GM12878 (cell line): ENCODE results near the gene AVL9. TPM values are rescaled to one million over a fixed set of nuclear protein-coding genes. Genes with fewer than 3 reads are reported as not detected.

ENCODE experiments used
- CHD1 ChIP-seq: IDR thresholded peaks from 2 replicates; pipeline ENCODE4 v1.6.1; 2012; ENCODE audit warnings: low read depth, low read length, improper control_type of control experiment
- CHD4 ChIP-seq: fragments of 200-600 bp; sonication (generic); IDR thresholded peaks from 2 replicates; pipeline ENCODE4 v1.6.1; 2016; ENCODE audit warnings: mild to moderate bottlenecking
- CREM ChIP-seq: IDR thresholded peaks from 2 replicates; pipeline ENCODE4 v1.6.1; 2014; ENCODE audit warnings: antibody characterized with exemption, low read depth
- GATAD2B ChIP-seq: fragments of 450-650 bp; conservative IDR thresholded peaks from 2 replicates; pipeline ENCODE4 v1.6.1; 2017; ENCODE audit warnings: low read depth, mild to moderate bottlenecking, moderate library complexity
- HCFC1 ChIP-seq: fragments of 150-350 bp; IDR thresholded peaks from 2 replicates; pipeline ENCODE4 v1.6.1; 2014; ENCODE audit warnings: low read length
- HDAC6 ChIP-seq: fragments of 200-600 bp; sonication (generic); IDR thresholded peaks from one replicate; pipeline ENCODE4 v1.8.0; 2017; ENCODE audit warnings: antibody characterized with exemption; ENCODE audit not compliant: unreplicated experiment
- IRF5 ChIP-seq: fragments of 450-650 bp; IDR thresholded peaks from 2 replicates; pipeline ENCODE4 v1.6.1; 2017; ENCODE audit warnings: borderline replicate concordance
- LARP7 ChIP-seq: fragments of 450-650 bp; IDR thresholded peaks from 2 replicates; pipeline ENCODE4 v1.6.1; 2017; ENCODE audit warnings: mild to moderate bottlenecking
- MYC ChIP-seq: IDR thresholded peaks from 2 replicates; pipeline ENCODE4 v1.6.1; 2011; ENCODE audit warnings: mild to moderate bottlenecking, low read length, moderate library complexity, inconsistent platforms; ENCODE audit not compliant: insufficient read depth, insufficient replicate concordance, insufficient read length, severe bottlenecking
- NBN ChIP-seq: fragments of 450-650 bp; IDR thresholded peaks from 2 replicates; pipeline ENCODE4 v1.6.1; 2016
- NR2C1 ChIP-seq: fragments of 450-650 bp; IDR thresholded peaks from 2 replicates; pipeline ENCODE4 v1.6.1; 2017; ENCODE audit warnings: antibody characterized with exemption, mild to moderate bottlenecking, moderate library complexity
- NR2F1 ChIP-seq: fragments of 450-650 bp; conservative IDR thresholded peaks from 2 replicates; pipeline ENCODE4 v1.6.1; 2017; ENCODE audit warnings: mild to moderate bottlenecking
- POLR2AphosphoS2 ChIP-seq: IDR thresholded peaks from 2 replicates; pipeline ENCODE4 v1.6.1; 2011; ENCODE audit warnings: low read depth, mild to moderate bottlenecking, low read length, improper control_type of control experiment, moderate library complexity
- POLR2AphosphoS5 ChIP-seq: IDR thresholded peaks from 2 replicates; pipeline ENCODE4 v1.6.1; 2011; ENCODE audit warnings: mild to moderate bottlenecking, low read length, inconsistent platforms
- RBBP5 ChIP-seq: fragments of 200-600 bp; sonication (generic); conservative IDR thresholded peaks from 2 replicates; pipeline ENCODE4 v1.6.1; 2016
- SIX5 ChIP-seq: IDR thresholded peaks from 2 replicates; pipeline ENCODE4 v1.6.1; 2011; ENCODE audit warnings: mild to moderate bottlenecking, low read depth, low read length, moderate library complexity; ENCODE audit not compliant: severe bottlenecking
- SMC3 ChIP-seq: IDR thresholded peaks from 2 replicates; pipeline ENCODE4 v1.6.1; 2011; ENCODE audit warnings: low read length, improper control_type of control experiment, borderline replicate concordance
- STAT3 ChIP-seq: IDR thresholded peaks from 2 replicates; pipeline ENCODE4 v1.6.1; 2011; ENCODE audit warnings: low read depth, low read length, improper control_type of control experiment
- SUZ12 ChIP-seq: fragments of 200-600 bp; sonication (generic); IDR thresholded peaks from one replicate; pipeline ENCODE4 v1.6.1; 2018; ENCODE audit warnings: antibody characterized with exemption, mild to moderate bottlenecking; ENCODE audit not compliant: unreplicated experiment
- TBL1XR1 ChIP-seq: IDR thresholded peaks from 2 replicates; pipeline ENCODE4 v1.6.1; 2012; ENCODE audit warnings: low read depth, low read length, improper control_type of control experiment
- USF2 ChIP-seq: IDR thresholded peaks from 2 replicates; pipeline ENCODE4 v1.6.1; 2011; ENCODE audit warnings: low read depth, low read length, improper control_type of control experiment, borderline replicate concordance
- YY1 ChIP-seq: IDR thresholded peaks from 2 replicates; pipeline ENCODE4 v1.6.1; 2011; ENCODE audit warnings: low read depth, mild to moderate bottlenecking, low read length
- polyA plus RNA-seq, 11 experiments: library from polyadenylated mRNA; depleted of rRNA in 4 of 11; unstranded in 6 of 11; stranded (reverse) in 5 of 11; fragments of >200 nt; fragmentation: Nextera tagmentation in 4 of 11; fragmentation: Illumina TruSeq in 1 of 11; extraction: Ambion mirVana in 4 of 11; extraction: Trizol in 1 of 11; gene quantifications; 1 replicate in 1 of 11; 2 replicates in 10 of 11; pipeline versions ENCODE4 v1.2.1 to v1.2.3, GENCODE V29; 2011 to 2016; ENCODE audit warnings: inconsistent platforms in 2 of 11, missing spikeins in 2 of 11, low read depth in 1 of 11
- total RNA-seq, 4 experiments: library from RNA; depleted of rRNA in 3 of 4; stranded (reverse); fragments of >200 nt in 3 of 4; fragmentation: Illumina TruSeq in 1 of 4; extraction: Trizol in 1 of 4; gene quantifications; 2 replicates each; pipeline versions ENCODE4 v1.2.1 to v1.2.3, GENCODE V29; 2013 to 2021
- TF ChIP-seq, protein P1 (sequence below): fragments of 450-650 bp; IDR thresholded peaks from 2 replicates; pipeline ENCODE4 v1.6.1; 2017; ENCODE audit warnings: low read depth, mild to moderate bottlenecking, moderate library complexity
- TF ChIP-seq, protein P2 (sequence below): fragments of 450-650 bp; IDR thresholded peaks from 2 replicates; pipeline ENCODE4 v1.6.1; 2014; ENCODE audit warnings: mild to moderate bottlenecking
- TF ChIP-seq, protein P3 (sequence below): IDR thresholded peaks from 2 replicates; pipeline ENCODE4 v1.6.1; 2011; ENCODE audit warnings: low read depth, mild to moderate bottlenecking, low read length, moderate library complexity, borderline replicate concordance; ENCODE audit errors: extremely low read depth
- TF ChIP-seq, protein P4 (sequence below): fragments of 450-650 bp; IDR thresholded peaks from 2 replicates; pipeline ENCODE4 v1.6.1; 2018; ENCODE audit warnings: mild to moderate bottlenecking, low read depth, moderate library complexity; ENCODE audit not compliant: partially characterized antibody

AVL9 gene
- total and polyA plus RNA-seq, 10 of the 15 experiments (the other 5 are each of a cell fraction or from before 2014, with no cell fraction given), result 4.5 to 41.6 (median 20.1) TPM

DNA sequence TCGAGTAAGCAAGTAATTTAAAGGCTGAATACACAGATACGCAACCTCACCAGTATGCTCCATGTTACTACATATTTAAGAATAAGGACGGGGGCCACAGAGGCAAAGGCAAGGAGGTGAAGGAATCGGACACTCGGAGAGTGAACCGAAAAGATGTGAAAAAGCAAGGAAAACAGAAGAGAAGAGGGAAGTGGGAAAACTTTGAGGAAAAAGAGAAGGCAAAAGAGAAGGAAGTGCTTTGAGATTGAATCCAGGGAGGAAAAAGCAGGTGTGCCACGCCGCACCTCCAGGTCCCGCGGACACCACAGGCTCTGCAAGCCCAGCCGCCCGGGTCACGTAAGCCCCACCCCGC is 367 bp upstream of the AVL9 start (continued):
- peak; percentile 70; the same call in 1 of the 2 replicates for TF ChIP-seq POLR2AphosphoS5
- TF ChIP-seq RBBP5, result no peak
- TF ChIP-seq SIX5, result no peak
- TF ChIP-seq SMC3, result no peak
- TF ChIP-seq, protein P1, sequence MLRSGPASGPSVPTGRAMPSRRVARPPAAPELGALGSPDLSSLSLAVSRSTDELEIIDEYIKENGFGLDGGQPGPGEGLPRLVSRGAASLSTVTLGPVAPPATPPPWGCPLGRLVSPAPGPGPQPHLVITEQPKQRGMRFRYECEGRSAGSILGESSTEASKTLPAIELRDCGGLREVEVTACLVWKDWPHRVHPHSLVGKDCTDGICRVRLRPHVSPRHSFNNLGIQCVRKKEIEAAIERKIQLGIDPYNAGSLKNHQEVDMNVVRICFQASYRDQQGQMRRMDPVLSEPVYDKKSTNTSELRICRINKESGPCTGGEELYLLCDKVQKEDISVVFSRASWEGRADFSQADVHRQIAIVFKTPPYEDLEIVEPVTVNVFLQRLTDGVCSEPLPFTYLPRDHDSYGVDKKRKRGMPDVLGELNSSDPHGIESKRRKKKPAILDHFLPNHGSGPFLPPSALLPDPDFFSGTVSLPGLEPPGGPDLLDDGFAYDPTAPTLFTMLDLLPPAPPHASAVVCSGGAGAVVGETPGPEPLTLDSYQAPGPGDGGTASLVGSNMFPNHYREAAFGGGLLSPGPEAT, result peak; percentile 40; the same call in 1 of the 2 replicates
- no peak for TF ChIP-seq USF2
- no peak for TF ChIP-seq NR2F1
- TF ChIP-seq, protein P2, sequence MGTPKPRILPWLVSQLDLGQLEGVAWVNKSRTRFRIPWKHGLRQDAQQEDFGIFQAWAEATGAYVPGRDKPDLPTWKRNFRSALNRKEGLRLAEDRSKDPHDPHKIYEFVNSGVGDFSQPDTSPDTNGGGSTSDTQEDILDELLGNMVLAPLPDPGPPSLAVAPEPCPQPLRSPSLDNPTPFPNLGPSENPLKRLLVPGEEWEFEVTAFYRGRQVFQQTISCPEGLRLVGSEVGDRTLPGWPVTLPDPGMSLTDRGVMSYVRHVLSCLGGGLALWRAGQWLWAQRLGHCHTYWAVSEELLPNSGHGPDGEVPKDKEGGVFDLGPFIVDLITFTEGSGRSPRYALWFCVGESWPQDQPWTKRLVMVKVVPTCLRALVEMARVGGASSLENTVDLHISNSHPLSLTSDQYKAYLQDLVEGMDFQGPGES, result no peak
- TF ChIP-seq POLR2AphosphoS2, result peak; percentile 45; the same call in 1 of the 2 replicates
- no peak for TF ChIP-seq YY1
- TF ChIP-seq LARP7, result no peak
- no peak for TF ChIP-seq HCFC1
- TF ChIP-seq, protein P3, sequence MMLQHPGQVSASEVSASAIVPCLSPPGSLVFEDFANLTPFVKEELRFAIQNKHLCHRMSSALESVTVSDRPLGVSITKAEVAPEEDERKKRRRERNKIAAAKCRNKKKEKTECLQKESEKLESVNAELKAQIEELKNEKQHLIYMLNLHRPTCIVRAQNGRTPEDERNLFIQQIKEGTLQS, result no peak
- TF ChIP-seq, protein P4, sequence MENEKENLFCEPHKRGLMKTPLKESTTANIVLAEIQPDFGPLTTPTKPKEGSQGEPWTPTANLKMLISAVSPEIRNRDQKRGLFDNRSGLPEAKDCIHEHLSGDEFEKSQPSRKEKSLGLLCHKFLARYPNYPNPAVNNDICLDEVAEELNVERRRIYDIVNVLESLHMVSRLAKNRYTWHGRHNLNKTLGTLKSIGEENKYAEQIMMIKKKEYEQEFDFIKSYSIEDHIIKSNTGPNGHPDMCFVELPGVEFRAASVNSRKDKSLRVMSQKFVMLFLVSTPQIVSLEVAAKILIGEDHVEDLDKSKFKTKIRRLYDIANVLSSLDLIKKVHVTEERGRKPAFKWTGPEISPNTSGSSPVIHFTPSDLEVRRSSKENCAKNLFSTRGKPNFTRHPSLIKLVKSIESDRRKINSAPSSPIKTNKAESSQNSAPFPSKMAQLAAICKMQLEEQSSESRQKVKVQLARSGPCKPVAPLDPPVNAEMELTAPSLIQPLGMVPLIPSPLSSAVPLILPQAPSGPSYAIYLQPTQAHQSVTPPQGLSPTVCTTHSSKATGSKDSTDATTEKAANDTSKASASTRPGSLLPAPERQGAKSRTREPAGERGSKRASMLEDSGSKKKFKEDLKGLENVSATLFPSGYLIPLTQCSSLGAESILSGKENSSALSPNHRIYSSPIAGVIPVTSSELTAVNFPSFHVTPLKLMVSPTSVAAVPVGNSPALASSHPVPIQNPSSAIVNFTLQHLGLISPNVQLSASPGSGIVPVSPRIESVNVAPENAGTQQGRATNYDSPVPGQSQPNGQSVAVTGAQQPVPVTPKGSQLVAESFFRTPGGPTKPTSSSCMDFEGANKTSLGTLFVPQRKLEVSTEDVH, result peak; percentile 28
- no peak for TF ChIP-seq HDAC6
- TF ChIP-seq IRF5, result no peak
- no peak for TF ChIP-seq CHD1
- TF ChIP-seq MYC, result no peak
- no peak for TF ChIP-seq STAT3
- no peak for TF ChIP-seq SUZ12
- no peak for TF ChIP-seq GATAD2B
- TF ChIP-seq NR2C1, result no peak
- peak; percentile 42; the same call in 1 of the 2 replicates for TF ChIP-seq NBN
- no peak for TF ChIP-seq CHD4
- no peak for TF ChIP-seq CREM
- no peak for TF ChIP-seq TBL1XR1
